ENCODE measurements around the gene ENDOU. TPM values are rescaled to one million over a fixed set of nuclear protein-coding genes. Genes with fewer than 3 reads are reported as not detected.

ENDOU gene
- polyA plus RNA-seq, 1 of the 3 experiments (the other 2 are of a cell fraction), result not detected

- WGBS (ENCODE audit: low lambda C conversion rate), result 71% methylated on average over 4 of the region's 4 CpGs
- H3K36me3 ChIP-seq (replicated peaks in 1 of 2; ENCODE audit: control insufficient read depth in 1 of 2, insufficient read depth in 2 of 2, low read length in 1 of 2), result no peaks in the 10 kb centered on the region
- no peaks in the 10 kb centered on the region for H3K27me3 ChIP-seq (ENCODE audit: insufficient read depth)
- TF ChIP-seq RXRA (IDR thresholded peaks at IDR 0.05; ENCODE audit: borderline replicate concordance, low read depth) (no peak), ELF1 (IDR thresholded peaks at IDR 0.05) (no peak), SIN3A (IDR thresholded peaks at IDR 0.05; ENCODE audit: borderline replicate concordance, low read depth, low read length) (no peak), FOXJ3 (CRISPR knock-in tag; IDR thresholded peaks at IDR 0.05) (no peak), CHD2 (IDR thresholded peaks at IDR 0.05; ENCODE audit: low read length, partially characterized antibody) (no peak), PBX3 (IDR thresholded peaks at IDR 0.05) (no peak), GABPA (IDR thresholded peaks at IDR 0.05; ENCODE audit: low read depth) (no peak), JUND (IDR thresholded peaks at IDR 0.05) (no peak), TCF12 (IDR thresholded peaks at IDR 0.05) (no peak), MEF2A (IDR thresholded peaks at IDR 0.05; ENCODE audit: borderline replicate concordance, low read depth) (no peak), MAX (IDR thresholded peaks at IDR 0.05; ENCODE audit: low read depth) (no peak), TAF1 (IDR thresholded peaks at IDR 0.05; ENCODE audit: borderline replicate concordance, low read depth, low read length) (no peak), POLR2AphosphoS5 (IDR thresholded peaks at IDR 0.05; ENCODE audit: low read depth, low read length) (no peak)
- H3K4me3 ChIP-seq (ENCODE audit: low read depth in 2 of 2, low read length in 1 of 2), result no peak overlapping the region
- H3K9me3 ChIP-seq, result no peaks in the 10 kb centered on the region
- H4K20me1 ChIP-seq (ENCODE audit: insufficient read depth), result no peaks in the 10 kb centered on the region
- no peaks in the 10 kb centered on the region for H3K79me2 ChIP-seq (ENCODE audit: insufficient read depth)
- CTCF ChIA-PET, result interaction anchor here (1.4 to 18.0 kb wide), 4 partner anchors 10 to 33 kb away, joined by 3 to 435 read pairs (median 158); partner anchors contain the start of genes RAPGEF3 and SLC48A1
- no peak overlapping the region for H3K9ac ChIP-seq
- no peak overlapping the region for H3K27ac ChIP-seq (ENCODE audit: low read depth in 2 of 2, low read length in 1 of 2)
- no peak overlapping the region for H2AFZ ChIP-seq (ENCODE audit: low read depth)
- no peak for DNase-seq
- POLR2A ChIA-PET, result no interaction called here
- no peaks in the 10 kb centered on the region for H3K9me2 ChIP-seq
- no peaks in the 10 kb centered on the region for H3F3A ChIP-seq (replicated peaks; ENCODE audit: insufficient read depth)
- no peak overlapping the region for H3K4me2 ChIP-seq
- peaks cover 0 to 18% of the 10 kb centered on the region in 2 experiments; a peak in 1 of 4 replicates for H3K4me1 ChIP-seq (ENCODE audit: control insufficient read depth in 1 of 2, insufficient read depth in 2 of 2, low read depth in 1 of 2, low read length in 1 of 2)
Measured at GRCh38 chr12:47747126-47747525, 21.8 kb upstream of the ENDOU start.

- POLR2A ChIA-PET, result no interaction called here
- Histone ChIP-seq H3F3A (replicated peaks; ENCODE audit: insufficient read depth) (no peaks in the 10 kb centered on the region), H3K27me3 (ENCODE audit: insufficient read depth) (no peaks in the 10 kb centered on the region), H3K4me3 (ENCODE audit: low read depth in 2 of 2, low read length in 1 of 2) (no peak overlapping the region), H4K20me1 (ENCODE audit: insufficient read depth) (no peaks in the 10 kb centered on the region), H3K79me2 (ENCODE audit: insufficient read depth) (no peaks in the 10 kb centered on the region), H3K27ac (ENCODE audit: low read depth in 2 of 2, low read length in 1 of 2) (no peak overlapping the region), H3K4me2 (no peak overlapping the region), H3K4me1 (ENCODE audit: control insufficient read depth in 1 of 2, insufficient read depth in 2 of 2, low read depth in 1 of 2, low read length in 1 of 2) (peaks cover 5 to 18% of the 10 kb centered on the region in 2 experiments; a peak in 3 of 4 replicates), H3K9ac (no peak overlapping the region), H2AFZ (ENCODE audit: low read depth) (no peak overlapping the region), H3K9me3 (no peaks in the 10 kb centered on the region), H3K36me3 (replicated peaks in 1 of 2; ENCODE audit: control insufficient read depth in 1 of 2, insufficient read depth in 2 of 2, low read length in 1 of 2) (no peaks in the 10 kb centered on the region), H3K9me2 (no peaks in the 10 kb centered on the region)
- CTCF ChIA-PET, result interaction anchor here (1.4 to 18.0 kb wide), 3 partner anchors 10 to 32 kb away, joined by 3 to 435 read pairs (median 313); partner anchors contain the start of genes RAPGEF3 and SLC48A1
- TF ChIP-seq ELF1 (IDR thresholded peaks at IDR 0.05) (no peak), RFX5 (IDR thresholded peaks at IDR 0.05; ENCODE audit: low read length) (no peak), FOXJ3 (CRISPR knock-in tag; IDR thresholded peaks at IDR 0.05) (no peak), RAD21 (IDR thresholded peaks at IDR 0.05; ENCODE audit: low read length) (no peak), ZBTB33 (IDR thresholded peaks at IDR 0.05; ENCODE audit: borderline replicate concordance, low read depth) (no peak), MAX (IDR thresholded peaks at IDR 0.05; ENCODE audit: low read depth) (no peak), USF1 (IDR thresholded peaks at IDR 0.05; ENCODE audit: borderline replicate concordance, low read depth) (no peak), EZH2phosphoT487 (IDR thresholded peaks at IDR 0.05; ENCODE audit: borderline replicate concordance, low read depth) (no peak), TEAD4 (IDR thresholded peaks at IDR 0.05; ENCODE audit: borderline replicate concordance, insufficient read depth) (no peak), CHD2 (IDR thresholded peaks at IDR 0.05; ENCODE audit: low read length, partially characterized antibody) (no peak), GATA2 (CRISPR knock-in tag; IDR thresholded peaks at IDR 0.05) (no peak), TAF1 (IDR thresholded peaks at IDR 0.05; ENCODE audit: borderline replicate concordance, low read depth, low read length) (no peak), MXI1 (IDR thresholded peaks at IDR 0.05; ENCODE audit: low read depth, low read length) (no peak), SMC3 (IDR thresholded peaks at IDR 0.05; ENCODE audit: low read depth, low read length) (no peak), NRF1 (IDR thresholded peaks at IDR 0.05; ENCODE audit: low read depth, low read length) (no peak), POLR2AphosphoS5 (IDR thresholded peaks at IDR 0.05; ENCODE audit: low read depth, low read length) (no peak)
- WGBS (ENCODE audit: low lambda C conversion rate), result 54% methylated on average over 7 of the region's 7 CpGs
- DNase-seq, result no peak
Measured at GRCh38 chr12:47746523-47746922, 21.2 kb upstream of the ENDOU start.
